Measurements from ENCODE around the gene TMEM109. TPM values are rescaled to one million over a fixed set of nuclear protein-coding genes. Genes with fewer than 3 reads are reported as not detected.

The TMEM109 gene
- total and polyA plus RNA-seq, 2 experiments from 2014 or later = 17.4 to 17.7 TPM

DNA sequence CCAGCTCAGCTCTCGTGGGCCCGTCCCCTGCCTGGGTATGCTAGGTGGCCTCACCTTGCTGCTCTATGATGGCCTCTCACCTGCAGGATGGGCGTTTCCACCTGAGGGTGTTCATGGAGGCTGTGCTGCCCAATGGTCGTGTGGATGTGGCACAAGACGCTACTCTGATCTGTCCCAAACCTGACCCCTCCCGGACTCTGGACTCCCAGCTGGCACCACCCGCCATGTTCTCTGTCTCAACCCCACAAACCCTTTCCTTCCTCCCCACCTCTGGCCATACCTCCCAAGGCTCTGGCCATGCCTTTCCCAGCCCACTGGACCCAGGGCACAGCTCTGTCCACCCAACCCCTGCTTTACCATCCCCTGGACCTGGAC, 44.5 kb upstream of the TMEM109 start:
- Histone ChIP-seq H3K4me1 (ENCODE audit: insufficient read depth) (no peaks in the 10 kb centered on the region), H3F3A (replicated peaks; ENCODE audit: low read depth) (no peaks in the 10 kb centered on the region), H3K4me3 (no peak overlapping the region), H3K27me3 (ENCODE audit: insufficient read depth) (no peaks in the 10 kb centered on the region), H3K9me2 (ENCODE audit: insufficient read depth) (no peaks in the 10 kb centered on the region), H4K20me1 (replicated peaks; ENCODE audit: insufficient read depth) (no peaks in the 10 kb centered on the region), H3K36me3 (ENCODE audit: insufficient read depth) (no peaks in the 10 kb centered on the region), H3K27ac (ENCODE audit: low read depth) (no peak overlapping the region), H3K79me2 (replicated peaks; ENCODE audit: insufficient read depth) (no peaks in the 10 kb centered on the region), H2AFZ (no peak overlapping the region), H3K4me2 (no peak overlapping the region)
- Mint-ChIP-seq H3K27ac (no peak overlapping the region), H3K9me3 (no peaks in the 10 kb centered on the region; the same call in 2 of the 3 replicates), H3K27me3 (ENCODE audit: insufficient read depth, low read depth, poor library complexity) (peaks cover 4% of the 10 kb centered on the region), H3K4me1 (peaks cover 6% of the 10 kb centered on the region; the same call in 2 of the 3 replicates), H3K4me3 (no peak overlapping the region), H3K36me3 (ENCODE audit: low read depth) (no peaks in the 10 kb centered on the region)
- DNase-seq (ENCODE audit: low spot score) (no peak), ATAC-seq (no peak)
- TF ChIP-seq ZNF331 (CRISPR knock-in tag; IDR thresholded peaks at IDR 0.05; ENCODE audit: low read depth) = no peak
- no peak for TF ChIP-seq ZNF114 (CRISPR knock-in tag; IDR thresholded peaks at IDR 0.05)
- TF ChIP-seq NANOG (IDR thresholded peaks at IDR 0.05; ENCODE audit: borderline replicate concordance) = no peak
- TF ChIP-seq STAT1 (IDR thresholded peaks at IDR 0.05; ENCODE audit: unreplicated experiment) = no peak
- TF ChIP-seq, protein P1, sequence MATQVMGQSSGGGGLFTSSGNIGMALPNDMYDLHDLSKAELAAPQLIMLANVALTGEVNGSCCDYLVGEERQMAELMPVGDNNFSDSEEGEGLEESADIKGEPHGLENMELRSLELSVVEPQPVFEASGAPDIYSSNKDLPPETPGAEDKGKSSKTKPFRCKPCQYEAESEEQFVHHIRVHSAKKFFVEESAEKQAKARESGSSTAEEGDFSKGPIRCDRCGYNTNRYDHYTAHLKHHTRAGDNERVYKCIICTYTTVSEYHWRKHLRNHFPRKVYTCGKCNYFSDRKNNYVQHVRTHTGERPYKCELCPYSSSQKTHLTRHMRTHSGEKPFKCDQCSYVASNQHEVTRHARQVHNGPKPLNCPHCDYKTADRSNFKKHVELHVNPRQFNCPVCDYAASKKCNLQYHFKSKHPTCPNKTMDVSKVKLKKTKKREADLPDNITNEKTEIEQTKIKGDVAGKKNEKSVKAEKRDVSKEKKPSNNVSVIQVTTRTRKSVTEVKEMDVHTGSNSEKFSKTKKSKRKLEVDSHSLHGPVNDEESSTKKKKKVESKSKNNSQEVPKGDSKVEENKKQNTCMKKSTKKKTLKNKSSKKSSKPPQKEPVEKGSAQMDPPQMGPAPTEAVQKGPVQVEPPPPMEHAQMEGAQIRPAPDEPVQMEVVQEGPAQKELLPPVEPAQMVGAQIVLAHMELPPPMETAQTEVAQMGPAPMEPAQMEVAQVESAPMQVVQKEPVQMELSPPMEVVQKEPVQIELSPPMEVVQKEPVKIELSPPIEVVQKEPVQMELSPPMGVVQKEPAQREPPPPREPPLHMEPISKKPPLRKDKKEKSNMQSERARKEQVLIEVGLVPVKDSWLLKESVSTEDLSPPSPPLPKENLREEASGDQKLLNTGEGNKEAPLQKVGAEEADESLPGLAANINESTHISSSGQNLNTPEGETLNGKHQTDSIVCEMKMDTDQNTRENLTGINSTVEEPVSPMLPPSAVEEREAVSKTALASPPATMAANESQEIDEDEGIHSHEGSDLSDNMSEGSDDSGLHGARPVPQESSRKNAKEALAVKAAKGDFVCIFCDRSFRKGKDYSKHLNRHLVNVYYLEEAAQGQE (IDR thresholded peaks at IDR 0.05; ENCODE audit: unreplicated experiment) = no peak
- no peak for TF ChIP-seq JUNB (IDR thresholded peaks at IDR 0.05; ENCODE audit: unreplicated experiment)
- TF ChIP-seq, protein P2, sequence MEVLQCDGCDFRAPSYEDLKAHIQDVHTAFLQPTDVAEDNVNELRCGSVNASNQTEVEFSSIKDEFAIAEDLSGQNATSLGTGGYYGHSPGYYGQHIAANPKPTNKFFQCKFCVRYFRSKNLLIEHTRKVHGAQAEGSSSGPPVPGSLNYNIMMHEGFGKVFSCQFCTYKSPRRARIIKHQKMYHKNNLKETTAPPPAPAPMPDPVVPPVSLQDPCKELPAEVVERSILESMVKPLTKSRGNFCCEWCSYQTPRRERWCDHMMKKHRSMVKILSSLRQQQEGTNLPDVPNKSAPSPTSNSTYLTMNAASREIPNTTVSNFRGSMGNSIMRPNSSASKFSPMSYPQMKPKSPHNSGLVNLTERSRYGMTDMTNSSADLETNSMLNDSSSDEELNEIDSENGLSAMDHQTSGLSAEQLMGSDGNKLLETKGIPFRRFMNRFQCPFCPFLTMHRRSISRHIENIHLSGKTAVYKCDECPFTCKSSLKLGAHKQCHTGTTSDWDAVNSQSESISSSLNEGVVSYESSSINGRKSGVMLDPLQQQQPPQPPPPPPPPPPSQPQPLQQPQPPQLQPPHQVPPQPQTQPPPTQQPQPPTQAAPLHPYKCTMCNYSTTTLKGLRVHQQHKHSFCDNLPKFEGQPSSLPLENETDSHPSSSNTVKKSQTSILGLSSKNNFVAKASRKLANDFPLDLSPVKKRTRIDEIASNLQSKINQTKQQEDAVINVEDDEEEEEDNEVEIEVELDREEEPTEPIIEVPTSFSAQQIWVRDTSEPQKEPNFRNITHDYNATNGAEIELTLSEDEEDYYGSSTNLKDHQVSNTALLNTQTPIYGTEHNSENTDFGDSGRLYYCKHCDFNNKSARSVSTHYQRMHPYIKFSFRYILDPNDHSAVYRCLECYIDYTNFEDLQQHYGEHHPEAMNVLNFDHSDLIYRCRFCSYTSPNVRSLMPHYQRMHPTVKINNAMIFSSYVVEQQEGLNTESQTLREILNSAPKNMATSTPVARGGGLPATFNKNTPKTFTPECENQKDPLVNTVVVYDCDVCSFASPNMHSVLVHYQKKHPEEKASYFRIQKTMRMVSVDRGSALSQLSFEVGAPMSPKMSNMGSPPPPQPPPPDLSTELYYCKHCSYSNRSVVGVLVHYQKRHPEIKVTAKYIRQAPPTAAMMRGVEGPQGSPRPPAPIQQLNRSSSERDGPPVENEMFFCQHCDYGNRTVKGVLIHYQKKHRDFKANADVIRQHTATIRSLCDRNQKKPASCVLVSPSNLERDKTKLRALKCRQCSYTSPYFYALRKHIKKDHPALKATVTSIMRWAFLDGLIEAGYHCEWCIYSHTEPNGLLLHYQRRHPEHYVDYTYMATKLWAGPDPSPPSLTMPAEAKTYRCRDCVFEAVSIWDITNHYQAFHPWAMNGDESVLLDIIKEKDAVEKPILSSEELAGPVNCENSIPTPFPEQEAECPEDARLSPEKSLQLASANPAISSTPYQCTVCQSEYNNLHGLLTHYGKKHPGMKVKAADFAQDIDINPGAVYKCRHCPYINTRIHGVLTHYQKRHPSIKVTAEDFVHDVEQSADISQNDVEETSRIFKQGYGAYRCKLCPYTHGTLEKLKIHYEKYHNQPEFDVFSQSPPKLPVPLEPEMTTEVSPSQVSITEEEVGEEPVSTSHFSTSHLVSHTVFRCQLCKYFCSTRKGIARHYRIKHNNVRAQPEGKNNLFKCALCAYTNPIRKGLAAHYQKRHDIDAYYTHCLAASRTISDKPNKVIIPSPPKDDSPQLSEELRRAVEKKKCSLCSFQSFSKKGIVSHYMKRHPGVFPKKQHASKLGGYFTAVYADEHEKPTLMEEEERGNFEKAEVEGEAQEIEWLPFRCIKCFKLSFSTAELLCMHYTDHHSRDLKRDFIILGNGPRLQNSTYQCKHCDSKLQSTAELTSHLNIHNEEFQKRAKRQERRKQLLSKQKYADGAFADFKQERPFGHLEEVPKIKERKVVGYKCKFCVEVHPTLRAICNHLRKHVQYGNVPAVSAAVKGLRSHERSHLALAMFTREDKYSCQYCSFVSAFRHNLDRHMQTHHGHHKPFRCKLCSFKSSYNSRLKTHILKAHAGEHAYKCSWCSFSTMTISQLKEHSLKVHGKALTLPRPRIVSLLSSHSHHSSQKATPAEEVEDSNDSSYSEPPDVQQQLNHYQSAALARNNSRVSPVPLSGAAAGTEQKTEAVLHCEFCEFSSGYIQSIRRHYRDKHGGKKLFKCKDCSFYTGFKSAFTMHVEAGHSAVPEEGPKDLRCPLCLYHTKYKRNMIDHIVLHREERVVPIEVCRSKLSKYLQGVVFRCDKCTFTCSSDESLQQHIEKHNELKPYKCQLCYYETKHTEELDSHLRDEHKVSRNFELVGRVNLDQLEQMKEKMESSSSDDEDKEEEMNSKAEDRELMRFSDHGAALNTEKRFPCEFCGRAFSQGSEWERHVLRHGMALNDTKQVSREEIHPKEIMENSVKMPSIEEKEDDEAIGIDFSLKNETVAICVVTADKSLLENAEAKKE (CRISPR knock-in tag; IDR thresholded peaks at IDR 0.05) = no peak
- no peak for TF ChIP-seq CREB1 (CRISPR knock-in tag; IDR thresholded peaks at IDR 0.05; ENCODE audit: low read depth)
- TF ChIP-seq, protein P3, sequence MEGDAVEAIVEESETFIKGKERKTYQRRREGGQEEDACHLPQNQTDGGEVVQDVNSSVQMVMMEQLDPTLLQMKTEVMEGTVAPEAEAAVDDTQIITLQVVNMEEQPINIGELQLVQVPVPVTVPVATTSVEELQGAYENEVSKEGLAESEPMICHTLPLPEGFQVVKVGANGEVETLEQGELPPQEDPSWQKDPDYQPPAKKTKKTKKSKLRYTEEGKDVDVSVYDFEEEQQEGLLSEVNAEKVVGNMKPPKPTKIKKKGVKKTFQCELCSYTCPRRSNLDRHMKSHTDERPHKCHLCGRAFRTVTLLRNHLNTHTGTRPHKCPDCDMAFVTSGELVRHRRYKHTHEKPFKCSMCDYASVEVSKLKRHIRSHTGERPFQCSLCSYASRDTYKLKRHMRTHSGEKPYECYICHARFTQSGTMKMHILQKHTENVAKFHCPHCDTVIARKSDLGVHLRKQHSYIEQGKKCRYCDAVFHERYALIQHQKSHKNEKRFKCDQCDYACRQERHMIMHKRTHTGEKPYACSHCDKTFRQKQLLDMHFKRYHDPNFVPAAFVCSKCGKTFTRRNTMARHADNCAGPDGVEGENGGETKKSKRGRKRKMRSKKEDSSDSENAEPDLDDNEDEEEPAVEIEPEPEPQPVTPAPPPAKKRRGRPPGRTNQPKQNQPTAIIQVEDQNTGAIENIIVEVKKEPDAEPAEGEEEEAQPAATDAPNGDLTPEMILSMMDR (conservative IDR thresholded peaks at IDR 0.05; ENCODE audit: low read depth in 2 of 2) = no peak
- TF ChIP-seq EZH2 (IDR thresholded peaks at IDR 0.05; ENCODE audit: low read depth, unreplicated experiment) = no peak
- no peak for TF ChIP-seq POLR2AphosphoS5 (IDR thresholded peaks at IDR 0.05; ENCODE audit: low read depth)

Data from GM23338 (cell line).